GM12873 (cell line): ENCODE results near the gene PIK3AP1.

Experiments
- CTCF ChIP-seq: IDR thresholded peaks from 2 replicates; pipeline ENCODE4 v1.5.1; 2012; ENCODE audit warnings: low read depth, mild to moderate bottlenecking, moderate library complexity, low read length, control low read depth; ENCODE audit not compliant: insufficient read depth; ENCODE audit errors: missing control alignments

PIK3AP1 gene

GRCh38 chr10:96622013-96622787 lies 98.1 kb downstream of the PIK3AP1 start:
- TF ChIP-seq CTCF, result no peak

- no peak for TF ChIP-seq CTCF
Measured at GRCh38 chr10:96619796-96620773, 100.2 kb downstream of the PIK3AP1 start.

GRCh38 chr10:96619120-96619519 lies 101.2 kb downstream of the PIK3AP1 start:
- no peak for TF ChIP-seq CTCF

- TF ChIP-seq CTCF, result no peak
Measured at GRCh38 chr10:96618653-96619052, 101.7 kb downstream of the PIK3AP1 start.

GRCh38 chr10:96616961-96617360 lies 103.4 kb downstream of the PIK3AP1 start:
- TF ChIP-seq CTCF, result no peak

- no peak for TF ChIP-seq CTCF
Measured at GRCh38 chr10:96614515-96614914, 105.8 kb downstream of the PIK3AP1 start.

GRCh38 chr10:96613576-96613975 lies 106.7 kb downstream of the PIK3AP1 start:
- no peak for TF ChIP-seq CTCF
